Parathyroid adenoma (tissue), 2 donors: Measurements from ENCODE around the gene PRH2.

ENCODE experiments used
- H2AFZ ChIP-seq: fragments of 300-600 bp; sonication (generic); one replicate; pipeline ENCODE4 v1.7.0; 2017; ENCODE audit warnings: antibody characterized with exemption, mild to moderate bottlenecking
- H3K27ac ChIP-seq: fragments of 300-600 bp; sonication (generic); one replicate; pipeline ENCODE4 v1.7.0; 2017
- H3K27me3 ChIP-seq: fragments of 300-600 bp; sonication (generic); one replicate; pipeline ENCODE4 v1.7.0; 2017; ENCODE audit warnings: low read length; ENCODE audit not compliant: control insufficient read depth, insufficient read depth
- H3K36me3 ChIP-seq: fragments of 300-600 bp; sonication (generic); one replicate; pipeline ENCODE4 v1.7.0; 2017; ENCODE audit warnings: low read length; ENCODE audit not compliant: control insufficient read depth, insufficient read depth
- H3K4me1 ChIP-seq: fragments of 300-600 bp; sonication (generic); one replicate; pipeline ENCODE4 v1.7.0; 2017; ENCODE audit warnings: control low read depth
- H3K4me2 ChIP-seq: fragments of 300-600 bp; sonication (generic); one replicate; pipeline ENCODE4 v1.7.0; 2017; ENCODE audit warnings: low read length
- H3K4me3 ChIP-seq: fragments of 300-600 bp; sonication (generic); one replicate; pipeline ENCODE4 v1.7.0; 2017; ENCODE audit warnings: low read depth, low read length
- H3K79me2 ChIP-seq: fragments of 300-600 bp; sonication (generic); one replicate; pipeline ENCODE4 v1.7.0; 2017; ENCODE audit warnings: control low read depth
- H3K9ac ChIP-seq: fragments of 300-600 bp; sonication (generic); one replicate; pipeline ENCODE4 v1.7.0; 2017; ENCODE audit warnings: mild to moderate bottlenecking
- H3K9me3 ChIP-seq: fragments of 300-600 bp; sonication (generic); one replicate; pipeline ENCODE4 v1.7.0; 2017; ENCODE audit warnings: low read length; ENCODE audit not compliant: control insufficient read depth
- CTCF ChIP-seq: fragments of 300-600 bp; sonication (generic); IDR thresholded peaks from one replicate; pipeline ENCODE4 v1.7.0; 2017; ENCODE audit warnings: antibody characterized with exemption, mild to moderate bottlenecking
- donor health status: primary hyperparathyroidism.

The PRH2 gene

DNA sequence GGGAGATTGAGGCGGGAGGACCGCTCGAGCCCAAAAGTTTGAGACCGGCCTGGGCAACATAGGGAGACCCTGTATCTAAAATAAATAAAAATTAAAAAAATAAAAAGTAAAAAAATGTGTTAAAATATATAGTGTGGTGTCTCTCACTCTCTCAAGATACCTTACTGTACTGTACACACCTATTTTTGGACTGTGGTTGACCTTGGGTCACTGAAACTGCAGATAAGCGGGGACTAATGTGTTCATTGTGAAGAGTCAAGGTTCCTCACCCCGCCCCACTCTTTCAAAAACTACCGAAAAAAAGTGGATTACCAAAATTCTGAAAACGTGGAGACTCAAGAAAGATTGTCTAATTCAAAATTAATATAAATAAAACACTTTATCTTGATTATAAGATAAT lies 18.7 kb upstream of the PRH2 start:
- H3K4me1 ChIP-seq, result no peaks in the 10 kb centered on the region
- H3K27ac ChIP-seq, result no peak overlapping the region
- H3K9me3 ChIP-seq, result no peaks in the 10 kb centered on the region
- no peak for TF ChIP-seq CTCF
- H3K79me2 ChIP-seq, result no peaks in the 10 kb centered on the region
- H3K4me3 ChIP-seq, result no peak overlapping the region
- no peak overlapping the region for H2AFZ ChIP-seq
- H3K36me3 ChIP-seq, result no peaks in the 10 kb centered on the region
- H3K27me3 ChIP-seq, result no peaks in the 10 kb centered on the region
- no peak overlapping the region for H3K9ac ChIP-seq
- H3K4me2 ChIP-seq, result no peak overlapping the region

- no peak overlapping the region for H3K4me2 ChIP-seq
- H3K9ac ChIP-seq, result no peak overlapping the region
- H3K27me3 ChIP-seq, result no peaks in the 10 kb centered on the region
- no peak overlapping the region for H2AFZ ChIP-seq
- H3K79me2 ChIP-seq, result no peaks in the 10 kb centered on the region
- no peak overlapping the region for H3K27ac ChIP-seq
- no peaks in the 10 kb centered on the region for H3K9me3 ChIP-seq
- TF ChIP-seq CTCF, result no peak
- no peak overlapping the region for H3K4me3 ChIP-seq
- no peaks in the 10 kb centered on the region for H3K36me3 ChIP-seq
- no peaks in the 10 kb centered on the region for H3K4me1 ChIP-seq
Measured at GRCh38 chr12:10919809-10920208, 9.2 kb upstream of the PRH2 start.

- Histone ChIP-seq H3K9me3 (no peaks in the 10 kb centered on the region), H3K4me1 (no peaks in the 10 kb centered on the region), H3K27ac (no peak overlapping the region), H3K4me3 (no peak overlapping the region), H3K9ac (no peak overlapping the region), H3K27me3 (no peaks in the 10 kb centered on the region), H3K79me2 (peaks cover 2% of the 10 kb centered on the region), H2AFZ (no peak overlapping the region), H3K4me2 (no peak overlapping the region), H3K36me3 (no peaks in the 10 kb centered on the region)
- no peak for TF ChIP-seq CTCF
Measured at GRCh38 chr12:10926269-10926668, 2.8 kb upstream of the PRH2 start.

- no peaks in the 10 kb centered on the region for H3K79me2 ChIP-seq
- no peaks in the 10 kb centered on the region for H3K9me3 ChIP-seq
- no peaks in the 10 kb centered on the region for H3K4me1 ChIP-seq
- H3K9ac ChIP-seq, result no peak overlapping the region
- no peak overlapping the region for H3K27ac ChIP-seq
- no peak overlapping the region for H3K4me3 ChIP-seq
- TF ChIP-seq CTCF, result no peak
- no peaks in the 10 kb centered on the region for H3K27me3 ChIP-seq
- no peak overlapping the region for H2AFZ ChIP-seq
- H3K36me3 ChIP-seq, result no peaks in the 10 kb centered on the region
- no peak overlapping the region for H3K4me2 ChIP-seq
Measured at GRCh38 chr12:10936506-10936905, 7.5 kb downstream of the PRH2 start.

DNA sequence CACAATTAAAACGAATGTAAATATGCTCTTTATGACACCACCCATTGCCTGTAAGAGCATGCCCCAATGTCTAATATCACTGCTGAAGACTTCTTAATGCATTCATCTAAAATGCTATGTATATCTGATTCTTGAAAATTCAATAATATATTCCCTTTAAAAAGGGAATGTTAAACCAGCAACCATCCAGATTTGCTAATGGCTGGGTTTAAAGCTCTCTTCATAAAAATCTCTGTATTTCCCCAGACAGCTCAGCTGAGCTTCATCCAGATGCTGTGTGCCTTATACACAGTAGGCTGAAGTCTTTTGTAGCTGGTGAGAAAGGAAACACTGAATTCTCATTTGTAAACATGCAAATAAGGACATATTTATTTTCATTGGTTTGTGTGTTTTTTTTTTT lies 10.1 kb downstream of the PRH2 start, which contains the start of gene TAS2R14:
TSS of gene TAS2R14 (minus strand) at position 101 of the 400 bp plus-strand sequence. CDS start at position 45, 56 bp downstream.
- Histone ChIP-seq H3K9me3 (peaks cover 3% of the 10 kb centered on the region), H3K36me3 (no peaks in the 10 kb centered on the region), H2AFZ (no peak within 1 kb of the TSS), H3K27ac (no peak within 1 kb of the TSS), H3K27me3 (no peaks in the 10 kb centered on the region), H3K79me2 (no peaks in the 10 kb centered on the region), H3K4me3 (no peak within 1 kb of the TSS), H3K4me1 (no peaks in the 10 kb centered on the region), H3K9ac (no peak within 1 kb of the TSS), H3K4me2 (no peak within 1 kb of the TSS)
- TF ChIP-seq CTCF, result no peak
